NK-92 (cell line): Measurements from ENCODE around the gene GTPBP6.
"Not testable (repeated sequence)": the region's sequence is repeated elsewhere in the genome, so short reads cannot be mapped to it uniquely, and the experiment has no call there.

ENCODE experiments used
- DNase-seq: peaks from one replicate; lab custom pipeline; 2025; ENCODE audit not compliant: unreplicated experiment; lab: John Stamatoyannopoulos, UW

Gene GTPBP6

DNA sequence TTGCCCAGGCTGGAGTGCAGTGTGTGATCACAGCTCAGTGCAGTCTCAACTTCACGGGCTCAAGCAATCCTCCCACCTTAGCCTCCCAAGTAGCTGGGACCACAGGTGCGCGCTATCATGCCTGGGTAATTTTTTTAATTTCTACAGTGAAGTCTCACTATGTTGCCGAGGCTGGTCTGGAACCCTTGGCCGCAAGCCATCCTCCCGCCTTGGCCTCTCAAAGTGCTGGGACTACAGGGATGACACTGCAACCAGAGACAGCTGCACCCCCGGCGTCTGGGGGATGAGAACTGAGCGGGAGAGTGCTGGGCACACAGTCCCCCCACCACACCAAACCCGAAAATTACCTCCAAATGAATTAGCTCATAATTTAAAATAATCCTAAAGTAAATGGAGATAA lies 33.1 kb upstream of the GTPBP6 start:
- no peak for DNase-seq

DNA sequence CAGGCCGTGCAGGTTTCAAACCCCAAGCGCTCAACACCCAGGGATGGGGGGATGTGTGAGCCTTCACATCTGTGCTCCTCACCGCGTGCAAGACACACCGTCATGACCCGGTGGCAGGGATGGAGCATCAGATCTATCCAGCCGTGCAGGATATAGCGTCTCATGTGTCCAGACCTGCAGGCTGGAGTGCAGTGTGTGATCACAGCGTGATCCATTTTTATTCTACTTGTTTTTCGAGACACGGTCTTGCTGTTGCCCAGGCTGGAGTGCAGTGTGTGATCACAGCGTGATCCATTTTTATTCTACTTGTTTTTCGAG lies 32.7 kb upstream of the GTPBP6 start:
- not testable (repeated sequence) for DNase-seq

DNA sequence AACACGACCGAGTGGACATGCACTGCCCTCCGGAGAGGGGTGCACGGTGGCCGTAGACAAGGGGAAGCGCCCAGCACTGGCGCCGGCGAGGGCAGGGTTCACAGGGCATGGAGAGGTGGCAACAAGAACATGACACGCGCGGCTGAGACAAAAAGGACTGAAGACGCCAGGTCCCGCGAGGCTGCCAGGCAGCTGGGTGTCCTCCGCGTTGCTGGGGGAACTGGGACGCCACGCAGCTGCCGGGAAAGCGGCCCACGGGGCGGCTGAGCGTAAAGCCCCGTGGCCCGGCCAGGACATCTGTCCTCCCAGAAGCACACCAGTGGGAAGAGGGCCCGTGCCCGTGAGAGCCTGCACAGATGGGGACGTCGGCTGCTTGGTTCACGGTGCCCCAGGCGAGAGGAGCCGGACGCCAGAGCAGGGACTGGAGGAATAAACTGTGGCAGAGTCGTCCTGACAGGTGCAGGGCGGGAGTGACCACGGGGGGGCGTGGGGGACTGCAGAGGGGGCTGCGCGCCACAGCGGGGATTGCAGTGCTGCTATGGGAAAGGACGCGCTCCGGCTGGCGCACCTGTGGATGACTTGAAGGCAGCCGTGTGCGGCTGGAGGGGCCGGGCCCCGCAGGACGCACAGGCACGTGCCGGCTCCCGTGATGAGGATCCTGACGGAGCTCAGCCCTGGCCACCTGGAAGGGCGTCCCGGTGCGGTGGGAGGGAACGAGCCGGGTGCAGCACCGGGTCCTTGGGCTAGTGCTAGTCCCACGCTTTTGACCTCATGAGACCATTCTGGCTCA lies 32.1 kb upstream of the GTPBP6 start:
- DNase-seq, result no peak

DNA sequence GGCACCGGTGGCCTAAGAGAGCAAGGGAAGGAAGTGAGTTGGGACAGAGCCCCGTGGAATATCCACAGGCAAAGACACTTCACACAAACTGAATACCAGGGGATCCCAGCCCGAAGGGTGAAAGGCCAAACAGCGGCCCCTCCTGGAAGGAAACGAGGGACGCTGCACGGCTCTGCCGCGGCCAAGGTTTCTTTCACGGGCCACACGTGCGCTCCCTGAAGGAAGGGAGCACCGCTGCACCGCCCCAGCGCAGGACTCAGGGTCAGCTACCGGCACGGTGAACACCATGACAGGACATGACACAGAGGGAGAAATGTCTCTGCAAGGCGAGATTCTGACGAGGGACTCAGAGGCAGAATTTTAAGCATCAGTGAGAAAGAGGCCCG lies 31.5 kb upstream of the GTPBP6 start:
- no peak for DNase-seq

DNA sequence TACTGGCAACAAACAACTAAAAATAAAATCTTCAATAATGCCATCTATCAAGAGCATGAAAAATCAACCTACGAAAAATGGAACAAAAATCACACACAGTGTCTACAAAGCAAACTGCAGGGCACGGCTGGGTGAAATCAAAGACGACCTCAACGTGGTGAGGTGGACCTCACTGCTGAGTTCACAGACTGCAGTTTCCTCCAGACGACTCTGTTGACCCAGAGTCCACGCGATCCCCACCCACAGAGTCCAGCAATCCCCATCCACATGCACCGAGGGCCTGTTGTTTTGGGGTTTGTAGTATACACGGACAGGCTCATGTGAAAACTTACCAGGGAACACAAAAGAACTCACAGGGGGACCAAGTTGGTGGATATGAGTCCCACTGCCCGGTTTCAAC lies 31.1 kb upstream of the GTPBP6 start:
- DNase-seq, result no peak

DNA sequence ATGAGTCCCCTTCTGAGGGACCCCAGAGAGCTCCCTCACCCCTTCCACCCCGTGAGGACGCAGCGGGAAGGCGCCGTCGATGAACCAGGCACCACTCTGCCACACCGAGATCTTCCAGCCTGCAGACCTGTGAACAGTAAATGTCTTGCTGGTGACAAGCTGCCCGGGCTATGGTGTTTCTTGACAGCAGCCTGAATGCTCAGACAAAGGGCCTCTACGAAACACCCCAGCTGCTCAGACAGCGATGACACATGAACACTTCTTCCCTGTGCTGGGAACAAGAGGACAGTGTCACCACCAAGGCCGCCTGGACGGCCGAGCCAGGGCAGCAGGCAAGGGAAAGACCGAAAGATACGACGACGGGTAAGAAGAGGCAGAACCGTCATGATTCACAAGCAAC lies 30.6 kb upstream of the GTPBP6 start:
- no peak for DNase-seq

DNA sequence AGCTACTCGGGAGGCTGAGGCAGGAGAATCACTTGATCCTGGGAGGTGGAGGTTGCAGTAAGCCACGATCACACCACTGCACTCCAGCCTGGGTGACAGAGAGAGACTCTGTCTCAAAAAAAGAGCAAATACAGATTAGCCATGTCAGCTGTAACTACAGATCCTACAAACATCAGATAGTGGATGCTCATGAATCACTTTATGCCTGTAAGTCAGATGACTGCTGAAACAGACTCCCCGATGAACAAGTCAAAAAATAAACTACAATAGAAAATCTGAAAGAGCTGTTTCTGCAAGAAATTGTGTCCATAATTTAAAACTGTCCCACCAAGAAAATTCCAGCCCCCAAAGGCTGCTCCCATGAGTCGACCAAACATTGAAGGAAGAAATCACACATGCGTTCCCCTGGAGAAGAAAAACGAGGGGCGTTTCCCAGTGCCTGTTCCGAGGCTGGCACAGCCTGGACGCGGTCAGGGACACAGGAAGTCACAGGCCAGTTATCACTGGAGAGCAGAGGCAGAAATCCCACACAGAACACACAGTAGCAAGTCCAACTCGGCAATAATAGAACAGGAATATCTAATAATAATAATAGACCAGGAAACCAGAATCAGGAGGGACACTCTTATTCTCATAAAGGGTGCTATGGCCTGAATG lies 30.0 kb upstream of the GTPBP6 start:
- no peak for DNase-seq

DNA sequence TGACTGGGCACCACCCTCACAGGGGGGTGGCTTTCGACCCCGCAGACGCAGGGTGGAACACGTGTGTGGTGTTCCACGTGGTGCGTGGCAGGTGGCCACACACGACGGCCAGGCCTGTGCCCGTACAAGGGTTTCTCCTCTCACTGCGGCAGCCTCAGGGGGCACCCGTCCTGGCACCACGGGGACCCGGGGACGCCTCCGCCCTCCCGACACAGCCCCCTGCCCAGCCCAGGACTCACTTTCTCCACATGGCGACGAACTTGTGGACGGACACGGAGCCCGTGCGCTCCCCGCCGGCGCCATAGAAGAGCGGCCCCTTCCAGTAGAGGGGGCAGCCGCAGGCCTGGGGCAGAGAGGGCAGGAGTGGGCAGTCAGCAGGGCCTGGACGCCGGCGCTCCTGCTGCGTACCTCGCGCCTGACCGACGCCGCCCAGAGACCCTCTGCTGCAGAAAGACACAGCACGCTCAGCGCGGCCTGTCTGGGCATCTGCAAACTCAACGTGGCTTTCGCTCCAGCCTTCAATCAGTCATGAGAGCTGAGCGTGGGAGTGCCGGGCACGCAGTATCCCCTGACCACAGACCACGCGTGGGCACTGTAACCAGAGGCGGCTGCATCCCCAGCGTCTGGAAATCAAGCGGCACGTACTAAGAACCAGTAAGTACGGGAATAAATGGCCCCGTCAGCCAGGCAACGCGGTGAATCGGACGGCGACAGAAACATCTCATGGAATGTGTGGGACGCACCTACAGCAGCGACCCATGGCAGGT lies 28.9 kb upstream of the GTPBP6 start:
- no peak for DNase-seq

DNA sequence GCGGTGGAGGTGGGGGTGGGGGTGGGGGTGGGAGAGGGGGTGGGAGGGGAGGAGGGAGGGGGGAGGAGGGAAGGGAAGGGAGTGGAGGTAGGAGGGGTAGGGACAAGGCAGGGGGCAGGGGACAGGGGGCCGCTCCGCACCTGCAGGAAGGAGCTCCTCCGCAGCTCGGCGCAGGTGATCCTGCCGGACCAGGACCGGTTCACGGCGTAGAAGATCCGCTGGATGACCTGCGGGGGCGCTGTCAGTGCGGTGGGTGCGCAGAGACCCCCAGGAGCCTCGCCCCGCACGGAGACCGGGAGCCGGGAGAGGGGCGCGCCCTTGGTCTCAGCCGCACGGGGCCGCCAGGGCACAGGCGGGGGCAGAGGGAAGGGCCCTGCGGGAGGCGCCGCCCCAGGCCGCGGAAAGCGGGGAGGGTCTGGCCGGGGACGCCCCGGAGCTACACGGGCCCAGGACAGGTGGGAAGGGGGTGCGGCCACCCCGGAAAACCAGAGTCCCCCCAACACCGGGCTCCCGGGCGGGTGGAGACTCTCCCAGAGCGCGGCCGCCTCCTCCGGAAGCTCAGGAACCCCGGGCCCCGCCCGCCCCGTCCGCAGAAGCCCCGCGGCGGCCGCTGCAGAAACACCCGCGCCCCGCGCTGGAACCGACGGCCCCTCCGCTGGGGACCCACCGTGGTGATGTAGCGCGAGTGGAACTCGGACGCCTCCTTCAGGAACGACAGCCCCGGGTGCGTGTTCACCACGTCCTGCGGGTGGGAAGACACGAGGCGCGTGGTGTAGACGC lies 27.6 kb upstream of the GTPBP6 start:
- no peak for DNase-seq

DNA sequence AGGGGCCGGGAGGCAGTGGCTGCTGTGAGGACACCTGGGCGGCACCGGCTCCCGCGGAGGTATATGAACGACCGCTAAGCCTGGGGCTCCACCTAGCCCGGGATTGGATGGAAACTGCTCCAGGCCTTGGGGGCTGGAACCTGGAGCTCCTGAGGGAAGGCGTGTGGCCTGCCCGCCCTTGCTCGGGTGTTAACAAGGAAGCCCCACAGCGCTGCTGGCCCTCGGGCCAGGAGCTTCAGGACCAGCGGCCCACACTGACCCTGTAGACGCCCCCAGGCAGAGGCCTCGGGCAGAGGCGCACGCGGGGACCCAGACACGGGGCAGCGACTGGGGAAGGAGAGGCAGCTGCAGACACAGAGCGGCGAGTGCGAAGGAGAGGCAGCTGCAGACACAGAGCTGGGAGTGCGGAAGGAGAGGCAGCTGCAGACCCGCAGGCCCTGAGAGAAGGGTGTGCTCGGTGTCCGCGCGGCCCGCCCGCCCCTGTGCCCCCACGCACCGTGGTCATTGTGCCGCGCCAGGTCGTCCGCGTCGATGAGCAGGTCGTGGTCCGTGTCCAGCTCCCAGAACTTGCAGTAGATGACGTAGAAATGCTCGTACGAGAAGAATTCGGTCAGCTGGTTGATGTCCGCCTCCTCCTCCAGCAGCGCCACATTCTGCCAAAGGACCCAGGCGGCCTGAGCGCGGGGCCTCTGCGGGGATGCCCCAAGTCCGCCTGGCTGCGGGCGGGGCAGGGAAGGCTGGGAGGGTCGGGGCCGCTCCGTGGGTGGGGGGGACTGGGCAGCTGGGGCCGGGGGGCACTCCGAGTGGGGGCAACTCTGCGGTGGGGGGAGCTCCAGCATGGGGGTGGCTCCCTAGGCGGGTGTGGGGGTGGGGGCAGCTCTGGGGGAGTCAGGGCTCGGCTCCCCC lies 26.7 kb upstream of the GTPBP6 start:
- DNase-seq, result no peak

DNA sequence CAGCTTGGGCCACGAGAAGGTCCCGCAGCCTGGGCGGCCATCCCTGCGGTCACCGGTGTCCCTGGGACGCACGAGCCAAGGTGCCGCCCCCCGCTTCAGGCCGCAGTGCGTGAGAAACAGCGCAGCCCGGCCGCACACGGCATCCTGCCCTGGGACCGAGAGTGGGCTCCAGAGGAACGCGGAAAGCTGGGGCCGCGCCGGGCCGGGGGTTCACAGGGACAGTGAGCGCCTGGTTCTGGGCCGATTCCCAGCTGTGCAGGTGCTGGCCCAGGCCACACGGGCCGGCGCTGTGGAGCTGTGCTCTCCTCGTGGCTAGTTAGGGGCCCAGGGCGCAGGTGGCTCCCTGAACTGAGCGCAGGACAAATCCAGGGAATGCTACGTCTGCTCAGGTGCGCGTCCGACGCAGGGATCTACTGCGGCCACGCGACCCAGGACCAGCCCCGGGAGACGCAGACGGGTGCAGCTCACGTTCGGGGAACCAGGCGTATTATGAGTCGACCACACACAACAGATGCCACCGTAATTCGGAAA lies 25.8 kb upstream of the GTPBP6 start:
- no peak for DNase-seq

DNA sequence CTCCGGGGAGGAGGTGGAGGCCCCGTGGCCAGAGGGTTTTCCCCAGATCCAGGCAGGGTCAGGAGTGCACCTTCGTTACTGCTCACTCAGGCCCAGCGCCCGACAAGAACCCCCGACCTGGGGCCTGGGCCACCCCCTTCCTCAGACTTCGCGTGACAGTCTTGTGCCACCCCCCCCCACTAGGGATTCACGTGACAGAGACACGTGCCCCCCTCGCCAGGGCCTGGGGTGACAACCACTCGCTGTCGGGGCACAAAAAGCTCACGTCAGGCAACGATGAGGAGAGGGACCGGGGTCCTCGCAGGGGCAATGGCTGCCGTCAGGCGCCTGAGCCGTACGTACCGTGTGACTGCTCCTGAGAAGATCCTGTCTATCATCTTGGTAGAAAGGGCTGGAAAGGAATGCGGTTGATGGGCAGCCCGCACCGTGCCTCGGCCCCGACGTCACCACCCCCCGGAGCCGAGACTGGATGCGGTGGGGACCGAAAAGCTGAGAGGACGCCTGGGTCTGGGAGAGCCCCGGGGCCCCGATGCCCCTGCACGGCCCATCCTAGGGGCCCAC lies 23.0 kb upstream of the GTPBP6 start:
- DNase-seq, result no peak

DNA sequence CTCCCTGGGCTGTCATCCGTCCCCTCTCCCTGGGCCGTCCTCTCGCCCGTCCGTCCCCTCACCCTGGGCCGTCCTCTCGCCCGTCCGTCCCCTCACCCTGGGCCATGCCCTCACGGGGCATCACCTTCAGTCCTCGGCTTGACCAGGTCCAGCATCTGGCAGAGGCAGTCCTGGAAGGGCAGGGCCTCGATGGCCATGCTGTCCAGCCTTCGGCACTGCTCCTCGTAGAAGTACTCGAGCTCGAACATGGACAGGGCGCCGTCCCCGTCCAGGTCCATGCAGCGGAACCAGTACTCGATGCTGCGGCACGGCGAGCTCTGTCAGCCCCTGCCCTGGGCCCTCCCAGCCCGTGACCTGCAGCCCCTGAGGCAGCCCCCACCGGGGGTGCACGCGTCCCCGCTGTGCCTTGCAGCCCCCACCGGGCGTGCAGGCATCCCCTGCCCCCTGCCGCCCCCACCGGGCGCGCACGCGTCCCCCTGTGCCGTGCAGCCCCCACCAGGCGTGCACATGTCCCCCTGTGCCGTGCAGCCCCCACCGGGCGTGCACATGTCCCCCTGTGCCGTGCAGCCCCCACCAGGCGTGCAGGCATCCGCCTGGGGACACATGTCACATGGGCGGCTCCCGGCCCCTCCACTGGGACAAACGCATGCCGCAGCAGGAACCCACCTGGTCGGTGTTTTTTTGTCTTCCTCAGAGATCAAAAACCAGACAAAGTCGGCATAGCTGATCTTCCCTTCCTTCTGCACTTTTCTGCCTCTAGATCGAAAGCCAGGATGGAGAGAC lies 22.2 kb upstream of the GTPBP6 start:
- DNase-seq, result no peak

DNA sequence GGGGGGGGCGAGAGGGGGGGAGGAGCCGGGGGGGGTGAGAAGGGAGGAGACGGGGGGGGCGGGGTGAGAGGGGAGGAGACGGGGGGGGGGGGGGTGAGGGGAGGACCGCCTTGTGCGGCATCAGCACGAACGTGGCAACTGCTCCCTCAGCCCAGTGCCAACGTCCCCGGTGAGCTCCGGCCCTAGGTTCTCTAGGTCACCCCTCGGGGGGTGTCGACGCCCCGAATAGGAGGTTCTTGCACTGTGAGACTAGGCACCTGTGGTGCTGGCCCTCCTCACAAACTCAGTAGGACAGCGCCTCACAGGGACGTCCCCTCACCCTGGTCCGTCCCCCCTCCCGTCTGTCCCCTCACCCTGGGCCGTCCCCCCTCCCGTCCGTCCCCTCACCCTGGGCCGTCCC lies 21.5 kb upstream of the GTPBP6 start:
- no peak for DNase-seq

DNA sequence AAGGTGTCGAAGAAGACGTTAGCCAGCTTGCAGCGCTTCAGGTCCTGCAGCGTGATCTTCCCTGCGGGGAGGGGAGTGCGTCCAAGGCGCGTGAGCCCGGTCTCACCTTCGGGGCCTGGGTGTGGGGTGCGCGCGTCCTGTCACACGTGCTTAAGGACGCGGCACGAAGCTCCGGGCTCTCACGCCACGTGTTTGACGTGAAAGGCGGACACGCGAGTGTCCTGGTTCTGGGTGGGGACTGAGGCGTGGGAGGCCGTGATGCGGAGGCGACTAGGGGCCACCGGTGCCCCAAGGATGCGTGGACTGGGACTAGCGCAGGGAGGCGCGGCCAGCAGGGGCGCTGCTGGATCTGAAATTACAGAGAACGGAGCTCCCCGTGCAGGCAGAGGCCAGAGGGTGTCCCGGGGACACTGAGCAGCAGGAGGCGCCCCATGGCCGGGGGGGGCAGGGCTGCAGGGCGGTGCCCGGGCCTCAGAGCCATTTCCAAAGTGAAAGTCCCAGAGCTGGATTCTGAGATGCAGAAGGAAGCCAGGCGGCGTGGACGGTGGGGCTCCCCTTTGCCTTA lies 20.3 kb upstream of the GTPBP6 start:
- DNase-seq, result no peak

DNA sequence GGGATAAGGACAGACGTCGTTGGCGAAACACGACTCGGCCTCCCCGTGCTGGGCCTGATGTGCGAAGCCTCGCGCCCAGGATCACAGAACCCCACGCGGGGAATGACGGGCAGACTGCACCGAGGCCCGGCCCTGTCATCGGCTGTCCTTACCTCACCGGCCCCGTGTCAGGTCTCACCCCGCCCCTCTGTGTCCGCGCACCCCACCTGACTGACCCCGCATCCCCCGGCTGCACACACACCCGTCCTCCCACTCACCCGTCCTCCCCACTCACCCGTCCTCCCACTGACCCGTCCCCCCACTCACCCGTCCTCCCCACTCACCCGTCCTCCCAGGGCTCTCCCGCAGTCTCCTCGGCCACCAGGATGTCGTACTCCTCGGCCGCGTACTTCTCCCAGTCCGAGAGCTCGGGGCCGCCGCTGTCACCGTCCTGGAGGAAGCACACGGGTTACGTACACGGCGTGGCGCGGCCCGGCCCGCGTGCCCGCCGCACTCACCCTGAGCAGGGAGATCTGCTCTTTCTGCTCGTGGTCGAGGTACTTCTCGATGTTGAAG lies 19.8 kb upstream of the GTPBP6 start:
- DNase-seq, result no peak

DNA sequence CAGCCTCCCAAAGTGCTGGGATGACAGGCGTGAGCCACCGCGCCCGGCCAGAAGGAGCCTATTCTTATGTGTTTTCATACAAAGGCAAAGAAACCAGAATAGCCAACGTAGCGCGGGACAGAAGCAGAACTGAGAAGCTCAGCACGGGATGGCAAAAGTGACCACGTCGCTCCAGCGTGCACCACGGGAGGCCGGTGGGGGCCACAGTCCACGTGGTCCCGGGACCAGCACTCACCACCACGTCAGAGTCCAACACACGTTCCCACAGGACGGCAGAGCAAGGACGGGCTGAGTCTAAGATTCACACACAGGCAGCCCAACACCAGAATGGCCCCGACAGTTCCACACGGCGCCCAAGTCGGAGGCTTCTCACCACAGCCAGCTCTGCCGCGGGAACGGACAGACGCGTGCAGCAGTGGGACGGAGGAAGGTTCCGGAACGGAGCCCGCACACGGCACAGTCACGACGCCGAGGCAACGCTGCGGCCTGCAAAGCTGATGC lies 18.8 kb upstream of the GTPBP6 start:
- DNase-seq, result no peak

DNA sequence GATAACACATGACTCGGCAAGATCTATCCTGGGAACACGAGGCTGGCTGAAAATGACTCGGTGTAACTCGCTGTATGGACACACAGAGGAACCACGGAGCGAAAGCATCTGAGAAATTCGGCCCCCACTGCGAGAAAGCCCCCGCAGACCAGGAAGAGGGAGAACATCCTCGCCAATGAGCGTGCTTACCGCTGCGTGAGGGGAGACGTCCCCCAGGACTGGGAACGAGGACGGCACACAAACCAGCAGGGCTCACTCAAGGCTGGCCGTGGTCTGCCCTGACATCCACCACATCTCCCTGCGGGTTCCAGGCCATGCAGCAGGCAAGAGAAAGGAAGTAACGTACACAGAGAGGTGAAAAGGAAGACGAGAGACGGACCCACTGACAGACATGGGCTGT lies 17.6 kb upstream of the GTPBP6 start:
- no peak for DNase-seq
